Epithelial cell of esophagus (primary cell): ENCODE data around the gene FAM162B.
"Not testable (repeated sequence)": the region's sequence is repeated elsewhere in the genome, so short reads cannot be mapped to it uniquely, and the experiment has no call there.

Experiments
- DNase-seq: peaks from one replicate; pipeline ENCODE4 v3.0.0; 2010; ENCODE audit warnings: low read depth
- H3K4me3 ChIP-seq: 2 replicates; pipeline ENCODE4 v1.5.1; 2011; ENCODE audit warnings: mild to moderate bottlenecking, low read length, control low read depth
- CTCF ChIP-seq: IDR thresholded peaks from 2 replicates; pipeline ENCODE4 v1.5.1; 2011; ENCODE audit warnings: low read depth, mild to moderate bottlenecking, low read length, control low read depth, inconsistent platforms; ENCODE audit not compliant: insufficient read depth; ENCODE audit errors: missing control alignments

The FAM162B gene

GRCh38 chr6:116730513-116730912 is 35.0 kb downstream of the FAM162B start:
- H3K4me3 ChIP-seq: no peak overlapping the region
- no peak for DNase-seq
- no peak for TF ChIP-seq CTCF

- no peak for DNase-seq
- no peak for TF ChIP-seq CTCF
- H3K4me3 ChIP-seq: no peak overlapping the region
These were observed 38.6 kb downstream of the FAM162B start for GRCh38 chr6:116726947-116727346.

- TF ChIP-seq CTCF: no peak
- DNase-seq: no peak
- H3K4me3 ChIP-seq: no peak overlapping the region
These were observed 50.8 kb downstream of the FAM162B start for GRCh38 chr6:116714761-116715160.

- no peak overlapping the region for H3K4me3 ChIP-seq
- no peak for TF ChIP-seq CTCF
These were observed 51.2 kb downstream of the FAM162B start for GRCh38 chr6:116714296-116714695.

GRCh38 chr6:116705917-116706316 is 59.6 kb downstream of the FAM162B start:
- no peak overlapping the region for H3K4me3 ChIP-seq
- no peak for DNase-seq
- no peak for TF ChIP-seq CTCF

More at GRCh38 chr6:116714296-116714695, 51.2 kb downstream of the FAM162B start:
- DNase-seq: no peak

- not testable (repeated sequence) for H3K4me3 ChIP-seq
These were observed 61.6 kb downstream of the FAM162B start for GRCh38 chr6:116703888-116704287.

More at GRCh38 chr6:116703888-116704287, 61.6 kb downstream of the FAM162B start:
- not testable (repeated sequence) for DNase-seq
